Panc1 (cell line): Measurements from ENCODE around the gene DNAJA4. TPM values are rescaled to one million over a fixed set of nuclear protein-coding genes. Genes with fewer than 3 reads are reported as not detected.

ENCODE experiments used
- ATAC-seq: fragments of 200-7000 bp; cut with Tn5 transposase; 2 replicates; pipeline ENCODE4 v1.9.1; 2020; ENCODE audit warnings: mild to moderate bottlenecking, moderate library complexity
- BruUV-seq: library from RNA; stranded (reverse); fragments of 400-500 nt; replicated peaks from 2 replicates; lab custom pipeline; 2021; lab: Mats Ljungman, UMichigan
- CTCF ChIA-PET: fragments of 300-600 bp; sonication (Branson Sonifier 250); formaldehyde crosslinking; loops from one replicate; lab custom pipeline; 2022; ENCODE audit warnings: antibody characterized with exemption; lab: Charles Lee
- POLR2A ChIA-PET: fragments of 300-600 bp; sonication (Branson Sonifier 250); formaldehyde crosslinking; loops from one replicate; lab custom pipeline; 2022; ENCODE audit warnings: antibody characterized with exemption; lab: Charles Lee
- DNase-seq: peaks from one replicate; pipeline ENCODE4 v3.0.0-alpha.2; 2010; ENCODE audit warnings: low read depth, low spot score
- H3K27ac ChIP-seq: 2 replicates; pipeline ENCODE4 v1.5.1; 2011; ENCODE audit warnings: mild to moderate bottlenecking, low read length, inconsistent platforms
- H3K27me3 ChIP-seq: fragments of 200-500 bp; sonication (Bioruptor generic); 2 replicates; pipeline ENCODE4 v1.6.0; 2014; ENCODE audit warnings: low read length, inconsistent platforms; ENCODE audit not compliant: control insufficient read depth, insufficient read depth
- H3K36me3 ChIP-seq: fragments of 200-500 bp; sonication (Bioruptor generic); 2 replicates; pipeline ENCODE4 v1.5.1; 2014; ENCODE audit warnings: inconsistent platforms, mild to moderate bottlenecking, low read length, moderate library complexity; ENCODE audit not compliant: control insufficient read depth, insufficient read depth
- H3K4me1 ChIP-seq: 2 replicates; pipeline ENCODE4 v1.5.1; 2011; ENCODE audit warnings: inconsistent platforms, mild to moderate bottlenecking, low read length, moderate library complexity; ENCODE audit not compliant: control insufficient read depth, insufficient read depth
- H3K4me3 ChIP-seq, 2 experiments: 2 replicates each; pipeline ENCODE4 v1.5.1; 2011 to 2012; ENCODE audit warnings: low read depth in 2 of 2, low read length in 2 of 2, mild to moderate bottlenecking in 2 of 2, inconsistent platforms in 1 of 2, moderate library complexity in 1 of 2
- H3K9me3 ChIP-seq: fragments of 200-500 bp; sonication (Bioruptor generic); 2 replicates; pipeline ENCODE4 v1.5.1; 2014; ENCODE audit warnings: low read depth, mild to moderate bottlenecking, inconsistent platforms, low read length, moderate library complexity; ENCODE audit not compliant: control insufficient read depth, insufficient read depth
- POLR2AphosphoS5 ChIP-seq: IDR thresholded peaks from 2 replicates; pipeline ENCODE4 v1.6.1; 2012; ENCODE audit warnings: mild to moderate bottlenecking, low read depth, low read length, moderate library complexity
- SIN3A ChIP-seq: IDR thresholded peaks from 2 replicates; pipeline ENCODE4 v1.6.1; 2012; ENCODE audit warnings: low read depth, mild to moderate bottlenecking, low read length, moderate library complexity, borderline replicate concordance; ENCODE audit not compliant: insufficient read depth
- TCF7L2 ChIP-seq: IDR thresholded peaks from 2 replicates; pipeline ENCODE4 v1.6.1; 2011; ENCODE audit warnings: mild to moderate bottlenecking, low read depth, low read length, inconsistent platforms
- in situ Hi-C: cut with HindIII; loops from 2 replicates; pipeline ENCODE4 v1.10.0; 2016; ENCODE audit warnings: low sequenced_read_pairs, low pct_unique_long_range_greater_than_20kb
- intact Hi-C: fragments of 100-400 bp; cut with micrococcal nuclease; formaldehyde crosslinking; loops from one replicate; pipeline ENCODE4 v1.10.0; 2022; ENCODE audit not compliant: unreplicated experiment
- total RNA-seq: library from RNA; stranded (reverse); gene quantifications from one replicate; pipeline ENCODE4 v1.2.1, GENCODE V29; 2021; ENCODE audit not compliant: unreplicated experiment
- TF ChIP-seq, protein P1 (sequence below): fragments of 450-650 bp; IDR thresholded peaks from 2 replicates; pipeline ENCODE4 v1.5.1; 2017; ENCODE audit warnings: mild to moderate bottlenecking
- TF ChIP-seq, protein P2 (sequence below), 2 experiments: IDR thresholded peaks; 2 replicates each; pipeline ENCODE4 v1.6.1; 2011 to 2012; ENCODE audit warnings: low read depth in 2 of 2, control low read depth in 1 of 2, low read length in 1 of 2, mild to moderate bottlenecking in 1 of 2, moderate library complexity in 1 of 2; ENCODE audit not compliant: insufficient read depth in 1 of 2

The DNAJA4 gene
- total RNA-seq, 1 experiment from 2014 or later = 11.1 TPM

- Histone ChIP-seq H3K4me1 (no peaks in the 10 kb centered on the region), H3K9me3 (no peaks in the 10 kb centered on the region), H3K36me3 (no peaks in the 10 kb centered on the region), H3K27ac (no peak overlapping the region), H3K4me3 (no peak overlapping the region), H3K27me3 (no peaks in the 10 kb centered on the region)
- CTCF ChIA-PET = no interaction called here
- TF ChIP-seq TCF7L2 (no peak), POLR2AphosphoS5 (no peak), SIN3A (no peak)
- TF ChIP-seq, protein P1, sequence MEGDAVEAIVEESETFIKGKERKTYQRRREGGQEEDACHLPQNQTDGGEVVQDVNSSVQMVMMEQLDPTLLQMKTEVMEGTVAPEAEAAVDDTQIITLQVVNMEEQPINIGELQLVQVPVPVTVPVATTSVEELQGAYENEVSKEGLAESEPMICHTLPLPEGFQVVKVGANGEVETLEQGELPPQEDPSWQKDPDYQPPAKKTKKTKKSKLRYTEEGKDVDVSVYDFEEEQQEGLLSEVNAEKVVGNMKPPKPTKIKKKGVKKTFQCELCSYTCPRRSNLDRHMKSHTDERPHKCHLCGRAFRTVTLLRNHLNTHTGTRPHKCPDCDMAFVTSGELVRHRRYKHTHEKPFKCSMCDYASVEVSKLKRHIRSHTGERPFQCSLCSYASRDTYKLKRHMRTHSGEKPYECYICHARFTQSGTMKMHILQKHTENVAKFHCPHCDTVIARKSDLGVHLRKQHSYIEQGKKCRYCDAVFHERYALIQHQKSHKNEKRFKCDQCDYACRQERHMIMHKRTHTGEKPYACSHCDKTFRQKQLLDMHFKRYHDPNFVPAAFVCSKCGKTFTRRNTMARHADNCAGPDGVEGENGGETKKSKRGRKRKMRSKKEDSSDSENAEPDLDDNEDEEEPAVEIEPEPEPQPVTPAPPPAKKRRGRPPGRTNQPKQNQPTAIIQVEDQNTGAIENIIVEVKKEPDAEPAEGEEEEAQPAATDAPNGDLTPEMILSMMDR = no peak
- TF ChIP-seq, protein P2, sequence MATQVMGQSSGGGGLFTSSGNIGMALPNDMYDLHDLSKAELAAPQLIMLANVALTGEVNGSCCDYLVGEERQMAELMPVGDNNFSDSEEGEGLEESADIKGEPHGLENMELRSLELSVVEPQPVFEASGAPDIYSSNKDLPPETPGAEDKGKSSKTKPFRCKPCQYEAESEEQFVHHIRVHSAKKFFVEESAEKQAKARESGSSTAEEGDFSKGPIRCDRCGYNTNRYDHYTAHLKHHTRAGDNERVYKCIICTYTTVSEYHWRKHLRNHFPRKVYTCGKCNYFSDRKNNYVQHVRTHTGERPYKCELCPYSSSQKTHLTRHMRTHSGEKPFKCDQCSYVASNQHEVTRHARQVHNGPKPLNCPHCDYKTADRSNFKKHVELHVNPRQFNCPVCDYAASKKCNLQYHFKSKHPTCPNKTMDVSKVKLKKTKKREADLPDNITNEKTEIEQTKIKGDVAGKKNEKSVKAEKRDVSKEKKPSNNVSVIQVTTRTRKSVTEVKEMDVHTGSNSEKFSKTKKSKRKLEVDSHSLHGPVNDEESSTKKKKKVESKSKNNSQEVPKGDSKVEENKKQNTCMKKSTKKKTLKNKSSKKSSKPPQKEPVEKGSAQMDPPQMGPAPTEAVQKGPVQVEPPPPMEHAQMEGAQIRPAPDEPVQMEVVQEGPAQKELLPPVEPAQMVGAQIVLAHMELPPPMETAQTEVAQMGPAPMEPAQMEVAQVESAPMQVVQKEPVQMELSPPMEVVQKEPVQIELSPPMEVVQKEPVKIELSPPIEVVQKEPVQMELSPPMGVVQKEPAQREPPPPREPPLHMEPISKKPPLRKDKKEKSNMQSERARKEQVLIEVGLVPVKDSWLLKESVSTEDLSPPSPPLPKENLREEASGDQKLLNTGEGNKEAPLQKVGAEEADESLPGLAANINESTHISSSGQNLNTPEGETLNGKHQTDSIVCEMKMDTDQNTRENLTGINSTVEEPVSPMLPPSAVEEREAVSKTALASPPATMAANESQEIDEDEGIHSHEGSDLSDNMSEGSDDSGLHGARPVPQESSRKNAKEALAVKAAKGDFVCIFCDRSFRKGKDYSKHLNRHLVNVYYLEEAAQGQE (IDR thresholded peaks at IDR 0.05; ENCODE audit: insufficient read depth in 1 of 2, low read depth in 2 of 2, low read length in 1 of 2) = no peak
- ATAC-seq = no peak
- POLR2A ChIA-PET = no interaction called here
- no TSS peak for BruUV-seq
- no peak for DNase-seq
- intact Hi-C loops = no loop called here
- in situ Hi-C loops = loop anchor here (25.0 kb wide), 1 partner anchor 119 kb away; the partner anchor contains the start of genes CIB2 and IDH3A
Measured at GRCh38 chr15:78256044-78256437, 8.3 kb upstream of the DNAJA4 start.

- Histone ChIP-seq H3K27me3 (no peaks in the 10 kb centered on the region), H3K4me3 (no peak overlapping the region), H3K27ac (no peak overlapping the region), H3K36me3 (no peaks in the 10 kb centered on the region), H3K4me1 (no peaks in the 10 kb centered on the region), H3K9me3 (no peaks in the 10 kb centered on the region)
- no peak for DNase-seq
- TF ChIP-seq SIN3A (no peak), POLR2AphosphoS5 (no peak), TCF7L2 (no peak)
- TF ChIP-seq, protein P2 (IDR thresholded peaks at IDR 0.05; ENCODE audit: insufficient read depth in 1 of 2, low read depth in 2 of 2, low read length in 1 of 2) = no peak
- TF ChIP-seq, protein P1 = no peak
- CTCF ChIA-PET = no interaction called here
- POLR2A ChIA-PET = interaction anchor here (0.5 kb wide), 1 partner anchor 129 kb away, joined by 3 read pairs; no protein-coding TSS in a partner anchor
- BruUV-seq = no TSS peak
- in situ Hi-C loops (loop anchor here (25.0 kb wide), 1 partner anchor 120 kb away; the partner anchor contains the start of genes CIB2 and IDH3A), intact Hi-C loops (no loop called here)
- ATAC-seq = no peak
Measured at GRCh38 chr15:78257681-78258080, 6.7 kb upstream of the DNAJA4 start.
